A549 (cell line): ENCODE results near the gene SLCO3A1.

Experiments
- RAD21 ChIP-seq, 2 experiments: fragments of >200 bp in 1 of 2; sonication (Bioruptor Twin) in 1 of 2; formaldehyde crosslinking in 1 of 2; IDR thresholded peaks in 1 of 2; conservative IDR thresholded peaks in 1 of 2; 2 replicates in 1 of 2; 3 replicates in 1 of 2; pipeline ENCODE4 v1.6.1; 2012 to 2018; ENCODE audit warnings: inconsistent platforms in 1 of 2
- TP53 ChIP-seq: fragments of 250-450 bp; sonication (Bioruptor Pico); IDR thresholded peaks from 2 replicates; pipeline ENCODE4 v1.5.0; 2021; ENCODE audit warnings: mild to moderate bottlenecking, moderate library complexity
- TF ChIP-seq, protein P1 (sequence below): fragments of >200 bp; sonication (Bioruptor Twin); formaldehyde crosslinking; IDR thresholded peaks from 3 replicates; pipeline ENCODE4 v1.5.1; 2016

DNA sequence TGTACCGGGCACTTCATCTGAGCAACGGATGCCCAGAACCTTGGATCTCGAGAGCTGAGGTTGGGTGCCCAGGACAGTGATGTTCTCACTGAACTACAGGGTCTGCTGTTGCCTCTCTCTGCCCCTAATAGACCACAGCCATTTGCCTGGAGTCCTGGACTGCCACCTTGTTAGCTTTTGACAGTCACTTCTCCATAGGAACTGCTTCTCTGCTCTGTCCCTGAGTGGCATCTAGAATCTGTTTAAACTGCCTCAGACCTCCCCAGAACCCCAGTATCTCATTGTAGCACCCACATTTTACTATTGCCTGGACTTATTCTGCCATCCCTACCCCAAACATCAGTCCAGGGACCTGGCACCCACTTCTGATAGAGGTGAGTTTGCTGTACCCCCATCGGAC, 194.4 kb downstream of the SLCO3A1 start:
- TF ChIP-seq, protein P1, sequence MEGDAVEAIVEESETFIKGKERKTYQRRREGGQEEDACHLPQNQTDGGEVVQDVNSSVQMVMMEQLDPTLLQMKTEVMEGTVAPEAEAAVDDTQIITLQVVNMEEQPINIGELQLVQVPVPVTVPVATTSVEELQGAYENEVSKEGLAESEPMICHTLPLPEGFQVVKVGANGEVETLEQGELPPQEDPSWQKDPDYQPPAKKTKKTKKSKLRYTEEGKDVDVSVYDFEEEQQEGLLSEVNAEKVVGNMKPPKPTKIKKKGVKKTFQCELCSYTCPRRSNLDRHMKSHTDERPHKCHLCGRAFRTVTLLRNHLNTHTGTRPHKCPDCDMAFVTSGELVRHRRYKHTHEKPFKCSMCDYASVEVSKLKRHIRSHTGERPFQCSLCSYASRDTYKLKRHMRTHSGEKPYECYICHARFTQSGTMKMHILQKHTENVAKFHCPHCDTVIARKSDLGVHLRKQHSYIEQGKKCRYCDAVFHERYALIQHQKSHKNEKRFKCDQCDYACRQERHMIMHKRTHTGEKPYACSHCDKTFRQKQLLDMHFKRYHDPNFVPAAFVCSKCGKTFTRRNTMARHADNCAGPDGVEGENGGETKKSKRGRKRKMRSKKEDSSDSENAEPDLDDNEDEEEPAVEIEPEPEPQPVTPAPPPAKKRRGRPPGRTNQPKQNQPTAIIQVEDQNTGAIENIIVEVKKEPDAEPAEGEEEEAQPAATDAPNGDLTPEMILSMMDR: no peak
- no peak for TF ChIP-seq RAD21 (conservative IDR thresholded peaks at IDR 0.05 in 1 of 2, IDR thresholded peaks at IDR 0.05 in 1 of 2)
- TF ChIP-seq TP53 (CRISPR knock-in tag): no peak
